Heart left ventricle (tissue), 16 donors: ENCODE results near the gene ELOA. TPM values are rescaled to one million over a fixed set of nuclear protein-coding genes. Genes with fewer than 3 reads are reported as not detected.
"Not testable (repeated sequence)": the region's sequence is repeated elsewhere in the genome, so short reads cannot be mapped to it uniquely, and the experiment has no call there.

Source experiments
- ATAC-seq, 4 donors: fragments of 200-7000 bp; cut with Tn5 transposase; one replicate each; pipeline ENCODE4 v1.9.1; 2020 to 2022; ENCODE audit warnings: moderate library complexity in 4 of 4, mild to moderate bottlenecking in 3 of 4, moderate number of reproducible peaks in 1 of 4
- DNase-seq, 5 donors: peaks; one replicate each; pipeline ENCODE4 v3.0.0-alpha.2; 2020
- H3K27ac ChIP-seq, 12 donors: fragments of 200-600 bp; sonication (generic) in 4 of 12; one replicate each; pipeline versions ENCODE4 v1.5.0 to v1.8.0; 2016 to 2022; ENCODE audit warnings: mild to moderate bottlenecking in 2 of 12
- H3K27me3 ChIP-seq, 9 donors: fragments of 200-600 bp; sonication (generic) in 2 of 9; one replicate each; pipeline versions ENCODE4 v1.5.1 to v1.8.0; 2016 to 2022; ENCODE audit warnings: mild to moderate bottlenecking in 3 of 9
- H3K36me3 ChIP-seq, 9 donors: fragments of 200-600 bp; sonication (generic) in 2 of 9; one replicate each; pipeline versions ENCODE4 v1.5.0 to v1.8.0; 2018 to 2022; ENCODE audit warnings: mild to moderate bottlenecking in 2 of 9
- H3K4me1 ChIP-seq, 12 donors: fragments of 200-600 bp; sonication (generic) in 4 of 12; one replicate each; pipeline versions ENCODE4 v1.5.0 to v1.8.0; 2016 to 2022; ENCODE audit warnings: mild to moderate bottlenecking in 3 of 12
- H3K4me3 ChIP-seq, 12 donors: fragments of 200-600 bp; sonication (generic) in 4 of 12; one replicate each; pipeline versions ENCODE4 v1.5.0 to v1.8.0; 2017 to 2022; ENCODE audit warnings: mild to moderate bottlenecking in 9 of 12, moderate library complexity in 4 of 12
- H3K9me3 ChIP-seq, 12 donors: fragments of 200-600 bp; sonication (generic) in 4 of 12; one replicate each; pipeline versions ENCODE4 v1.5.0 to v1.8.0; 2016 to 2022; ENCODE audit warnings: mild to moderate bottlenecking in 1 of 12
- CTCF ChIP-seq, 12 donors: fragments of 200-600 bp; sonication (generic) in 4 of 12; IDR thresholded peaks; one replicate each; pipeline versions ENCODE4 v1.5.0 to v1.8.0; 2018 to 2022; ENCODE audit warnings: antibody characterized with exemption in 12 of 12, mild to moderate bottlenecking in 5 of 12
- POLR2A ChIP-seq, 2 donors: fragments of 450-650 bp; IDR thresholded peaks; one replicate each; pipeline ENCODE4 v1.6.1; 2017; ENCODE audit warnings: antibody characterized with exemption in 2 of 2, mild to moderate bottlenecking in 2 of 2, moderate library complexity in 2 of 2
- WGBS, 4 donors: extraction: QIAGEN DNeasy Blood & Tissue Kit in 2 of 4; methylation state at CpG; one replicate each; pipeline versions ENCODE4 v1.1.5 to v1.1.7; 2013 to 2018; 5-methylcytosine and 5-hydroxymethylcytosine counted together
- intact Hi-C, 10 donors: fragments of 100-400 bp; cut with DNase I; formaldehyde crosslinking; loops; one replicate each; pipeline versions ENCODE4 v1.11.1 to v1.14.2; 2022
- polyA plus RNA-seq, 2 donors: library from polyadenylated mRNA; stranded (reverse); fragments of 200-250 nt; gene quantifications; one replicate each; pipeline ENCODE4 v1.2.3, GENCODE V29; 2013
- total RNA-seq, 9 donors: library from RNA; depleted of rRNA in 2 of 9; stranded (reverse); fragments of >200 nt in 2 of 9; fragmentation: NEBNext Ultra II Directional in 3 of 9; extraction: Animal tissue kit (Norgen Biotek cat#: 25700) in 3 of 9; gene quantifications; one replicate each; pipeline versions ENCODE4 v1.1.0 to v1.2.4, GENCODE V29; 2016 to 2023
- donor health status: ischemic (EF 13 %, LVEDD 7.1; RV severe dilation, severe dysfunction).
- donor health status: healthy with polysubstance abuse.
- donor health status: DM: no; HTN: yes; CAD: no.
- donor health status: DM: no; HTN: no; CAD: no.
- donor health status: ischemic (EF 25% LVEDD 6.9; RV normal size, moderate dysfunction).
- donor health status: ischemic (EF 25% LVEDD 5.7; RV mildly dilated, moderate dysfunction).
- donor health status: healthy.
- donor health status: DM: yes; HTN: yes; CAD: no.
- donor health status: ischemic (EF 35%, LVEDD 5.7; RV mildly dilated, moderate dysfunction).
- donor health status: nonischemic (EF 11% LVEDD 7.7; RV severe dilation, severe dysfunction).
- donor health status: DM: yes; HTN: yes; CAD: no.
- donor health status: PGD.
- donor health status: ischemic (EF 29% LVEDD 5.4; RV normal size, mild dysfunction).
- donor health status: nonischemic (EF 23%, LVEDD 6.1; RV moderate dilation, normal function).

The ELOA gene
- total and polyA plus RNA-seq, 11 donors = 11.3 to 45.8 (median 34.0) TPM

GRCh38 chr1:23800400-23801337, 57.4 kb downstream of the ELOA start, which contains the start of gene GALE:
GALE (minus strand) TSS chr1:23800754; CDS start chr1:23799007, 1,747 bp downstream.
- Histone ChIP-seq H3K36me3 (peaks cover 0 to 31% (median 17%) of the 10 kb centered on the region in 9 donors), H3K9me3 (no peaks in the 10 kb centered on the region), H3K4me1 (peaks cover 3 to 23% (median 20%) of the 10 kb centered on the region in 12 donors), H3K27me3 (no peaks in the 10 kb centered on the region), H3K27ac (peak within 1 kb of the TSS; percentile 84 to 97 (median 93)), H3K4me3 (peak within 1 kb of the TSS; percentile 64 to 97 (median 80))
- DNase-seq (peak; percentile 98 to 99 (median 98)), ATAC-seq (peak; percentile 95 to 97 (median 96))
- WGBS, 4 donors = 0 to 2% (median 1%) methylated on average over 34 to 82 of the region's 82 CpGs
- intact Hi-C loops = loop anchor here in 3 of 10 donors (10.0 kb wide), 2 partner anchors 64 to 224 kb away; partner anchors contain the start of gene FUCA1 (in 2 of the 3)
- no peak for TF ChIP-seq CTCF (IDR thresholded peaks at IDR 0.05)
- TF ChIP-seq POLR2A (IDR thresholded peaks at IDR 0.05) = peak in 1 of 2 donors; percentile 80

GRCh38 chr1:23801338-23801748, 58.1 kb downstream of the ELOA start:
- TF ChIP-seq CTCF (IDR thresholded peaks at IDR 0.05) (no peak), POLR2A (IDR thresholded peaks at IDR 0.05) (no peak)
- H3K27me3 ChIP-seq = no peaks in the 10 kb centered on the region
- peaks cover 3 to 23% (median 20%) of the 10 kb centered on the region in 12 donors for H3K4me1 ChIP-seq
- DNase-seq = no peak
- no peaks in the 10 kb centered on the region for H3K9me3 ChIP-seq
- intact Hi-C loops = loop anchor here in 3 of 10 donors (10.0 kb wide), 2 partner anchors 63 to 223 kb away; partner anchors contain the start of gene FUCA1 (in 2 of the 3)
- H3K36me3 ChIP-seq = peaks cover 0 to 25% (median 13%) of the 10 kb centered on the region in 9 donors
- ATAC-seq = no peak
- H3K27ac ChIP-seq = peak overlapping the region; percentile 84 to 97 (median 93)
- WGBS, 4 donors = 26 to 29% (median 27%) methylated on average over 17 to 19 of the region's 19 CpGs
- H3K4me3 ChIP-seq = peak overlapping the region; percentile 64 to 97 (median 80)

- Histone ChIP-seq H3K36me3 (peaks cover 0 to 28% (median 18%) of the 10 kb centered on the region in 9 donors), H3K9me3 (no peaks in the 10 kb centered on the region), H3K27me3 (no peaks in the 10 kb centered on the region), H3K27ac (peak overlapping the region in 2 of 12 donors; percentile 90 to 96), H3K4me3 (peak overlapping the region in 3 of 12 donors; percentile 78 to 85 (median 79)), H3K4me1 (peaks cover 3 to 23% (median 20%) of the 10 kb centered on the region in 12 donors)
- no peak for DNase-seq
- ATAC-seq = no peak
- TF ChIP-seq POLR2A (IDR thresholded peaks at IDR 0.05) = no peak
- 66 to 69% (median 68%) methylated on average over 10 of the region's 10 CpGs for WGBS, 4 donors
- intact Hi-C loops = loop anchor here in 3 of 10 donors (10.0 kb wide), 2 partner anchors 63 to 223 kb away; partner anchors contain the start of gene FUCA1 (in 2 of the 3)
These were observed 58.6 kb downstream of the ELOA start for GRCh38 chr1:23801876-23802275.

- WGBS, 4 donors = 88 to 96% (median 93%) methylated on average over 7 of the region's 7 CpGs
- intact Hi-C loops = loop anchor here in 3 of 10 donors (10.0 kb wide), 2 partner anchors 62 to 222 kb away; partner anchors contain the start of gene FUCA1 (in 2 of the 3)
- not testable (repeated sequence) for ATAC-seq, H3K9me3 ChIP-seq, DNase-seq, H3K4me3 ChIP-seq, H3K27ac ChIP-seq, H3K27me3 ChIP-seq
- Histone ChIP-seq H3K36me3 (peaks cover 0 to 37% (median 28%) of the 10 kb centered on the region in 9 donors), H3K4me1 (peaks cover 3 to 30% (median 20%) of the 10 kb centered on the region in 12 donors)
These were observed 59.6 kb downstream of the ELOA start for GRCh38 chr1:23802809-23803342.
